ENCODE measurements around the gene SORCS2.
"Not testable (repeated sequence)": the region's sequence is repeated elsewhere in the genome, so short reads cannot be mapped to it uniquely, and the experiment has no call there.

Gene SORCS2

GRCh38 chr4:7213807-7214206, 21.5 kb downstream of the SORCS2 start:
- no peak for TF ChIP-seq CTCF (IDR thresholded peaks at IDR 0.05; ENCODE audit: extremely low read depth, insufficient read depth, missing control alignments)
- DNase-seq (ENCODE audit: low spot score), result no peak
- in situ Hi-C loops (cut with MboI; ENCODE audit: low pct_unique_long_range_greater_than_20kb, low sequenced_read_pairs, unreplicated experiment), result loop anchor here (25.0 kb wide), 1 partner anchor 498 kb away; no protein-coding TSS in a partner anchor

GRCh38 chr4:7214359-7214758, 22.0 kb downstream of the SORCS2 start:
- TF ChIP-seq CTCF (IDR thresholded peaks at IDR 0.05; ENCODE audit: extremely low read depth, insufficient read depth, missing control alignments), result no peak
- DNase-seq (ENCODE audit: low spot score), result no peak
- in situ Hi-C loops (cut with MboI; ENCODE audit: low pct_unique_long_range_greater_than_20kb, low sequenced_read_pairs, unreplicated experiment), result loop anchor here (25.0 kb wide), 1 partner anchor 498 kb away; no protein-coding TSS in a partner anchor

- DNase-seq (ENCODE audit: low spot score), result not testable (repeated sequence)
- in situ Hi-C loops (cut with MboI; ENCODE audit: low pct_unique_long_range_greater_than_20kb, low sequenced_read_pairs, unreplicated experiment), result loop anchor here (25.0 kb wide), 1 partner anchor 497 kb away; no protein-coding TSS in a partner anchor
Measured at GRCh38 chr4:7215187-7215586, 22.8 kb downstream of the SORCS2 start.

- TF ChIP-seq CTCF (IDR thresholded peaks at IDR 0.05; ENCODE audit: extremely low read depth, insufficient read depth, missing control alignments), result no peak
- DNase-seq (ENCODE audit: low spot score), result no peak
- in situ Hi-C loops (cut with MboI; ENCODE audit: low pct_unique_long_range_greater_than_20kb, low sequenced_read_pairs, unreplicated experiment), result loop anchor here (25.0 kb wide), 1 partner anchor 495 kb away; no protein-coding TSS in a partner anchor
Measured at GRCh38 chr4:7217039-7217438, 24.7 kb downstream of the SORCS2 start.

- TF ChIP-seq CTCF (IDR thresholded peaks at IDR 0.05; ENCODE audit: extremely low read depth, insufficient read depth, missing control alignments), result no peak
- DNase-seq (ENCODE audit: low spot score), result no peak
- in situ Hi-C loops (cut with MboI; ENCODE audit: low pct_unique_long_range_greater_than_20kb, low sequenced_read_pairs, unreplicated experiment), result loop anchor here (25.0 kb wide), 1 partner anchor 495 kb away; no protein-coding TSS in a partner anchor
Measured at GRCh38 chr4:7217474-7218321, 25.4 kb downstream of the SORCS2 start.

- DNase-seq (ENCODE audit: low spot score), result no peak
- TF ChIP-seq CTCF (IDR thresholded peaks at IDR 0.05; ENCODE audit: extremely low read depth, insufficient read depth, missing control alignments), result no peak
- in situ Hi-C loops (cut with MboI; ENCODE audit: low pct_unique_long_range_greater_than_20kb, low sequenced_read_pairs, unreplicated experiment), result loop anchor here (25.0 kb wide), 1 partner anchor 494 kb away; no protein-coding TSS in a partner anchor
Measured at GRCh38 chr4:7218686-7219085, 26.3 kb downstream of the SORCS2 start.

- in situ Hi-C loops (cut with MboI; ENCODE audit: low pct_unique_long_range_greater_than_20kb, low sequenced_read_pairs, unreplicated experiment), result loop anchor here (25.0 kb wide), 1 partner anchor 490 kb away; no protein-coding TSS in a partner anchor
- DNase-seq (ENCODE audit: low spot score), result no peak
- no peak for TF ChIP-seq CTCF (IDR thresholded peaks at IDR 0.05; ENCODE audit: extremely low read depth, insufficient read depth, missing control alignments)
Measured at GRCh38 chr4:7222521-7222920, 30.2 kb downstream of the SORCS2 start.
